ENCODE data around the gene C2CD3. TPM values are rescaled to one million over a fixed set of nuclear protein-coding genes. Genes with fewer than 3 reads are reported as not detected.
"Not testable (repeated sequence)": the region's sequence is repeated elsewhere in the genome, so short reads cannot be mapped to it uniquely, and the experiment has no call there.

The C2CD3 gene
- total RNA-seq, 2 experiments from 2014 or later, result 40.2 to 47.1 TPM

DNA sequence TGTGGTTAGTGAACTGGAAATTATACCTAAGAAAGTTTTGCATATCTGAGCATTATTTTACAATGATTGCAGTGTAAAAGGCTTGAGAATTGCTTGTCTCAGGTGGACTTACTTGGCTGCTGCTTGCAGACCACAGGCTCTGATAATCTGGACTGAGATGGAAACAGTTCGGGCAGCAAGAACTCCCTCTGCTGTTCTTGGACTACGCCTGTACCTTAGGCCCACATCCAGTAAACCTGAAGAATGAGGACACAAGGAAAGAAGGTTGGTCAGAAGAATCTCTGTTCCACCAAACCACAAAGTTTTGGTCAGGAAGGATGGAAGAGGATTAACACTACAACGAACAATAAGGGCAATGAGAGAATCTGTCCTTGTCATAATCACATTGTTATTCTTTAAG is 80.1 kb downstream of the C2CD3 start:
- Mint-ChIP-seq H3K27me3 (no peaks in the 10 kb centered on the region), H3K27ac (no peak overlapping the region), H3K36me3 (peaks cover 32% of the 10 kb centered on the region), H3K4me3 (no peak overlapping the region), H3K9me3 (ENCODE audit: low read depth) (no peaks in the 10 kb centered on the region), H3K4me1 (peaks cover 4% of the 10 kb centered on the region)
- CTCF ChIA-PET, result no interaction called here
- DNase-seq, result no peak
- ATAC-seq, result no peak

DNA sequence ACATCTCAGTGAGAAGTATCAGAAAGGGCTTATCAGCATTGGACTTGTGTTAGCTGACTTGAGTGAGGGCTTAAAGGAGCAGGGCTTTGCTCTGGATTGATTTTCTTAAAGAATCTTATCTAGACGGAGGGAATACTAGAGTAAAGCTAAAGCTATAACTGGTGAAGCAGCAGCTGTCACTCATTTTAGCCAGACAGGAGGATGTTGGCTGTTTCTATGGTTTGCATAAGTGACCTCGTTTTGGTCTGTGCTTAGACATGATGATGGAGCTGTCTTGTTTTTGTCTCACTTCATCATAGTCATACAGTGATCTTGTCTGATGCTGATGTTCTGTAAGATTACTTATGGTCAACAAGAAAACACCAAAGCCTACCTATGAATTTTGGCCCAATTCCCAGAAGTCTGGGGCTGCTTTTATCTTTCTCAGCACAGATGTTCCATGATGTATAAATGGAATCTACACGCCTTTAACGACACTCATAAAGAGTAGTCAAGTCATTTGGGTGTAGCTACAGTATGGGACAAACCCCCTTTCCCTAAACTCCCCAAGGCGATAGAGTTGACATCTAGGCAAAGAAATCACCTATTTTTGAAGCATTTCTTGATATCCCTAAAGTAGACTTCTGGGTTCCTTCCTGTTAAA is 84.4 kb downstream of the C2CD3 start:
- peaks cover 9% of the 10 kb centered on the region for H3K4me1 Mint-ChIP-seq
- ATAC-seq (no peak), DNase-seq (no peak)
- H3K27me3 Mint-ChIP-seq, result no peaks in the 10 kb centered on the region
- H3K9me3 Mint-ChIP-seq (ENCODE audit: low read depth), result no peaks in the 10 kb centered on the region
- H3K4me3 Mint-ChIP-seq, result no peak overlapping the region
- peaks cover 47% of the 10 kb centered on the region for H3K36me3 Mint-ChIP-seq
- H3K27ac Mint-ChIP-seq, result no peak overlapping the region
- CTCF ChIA-PET, result interaction anchor here (1.0 to 1.4 kb wide), 2 partner anchors 10 to 31 kb away, joined by 3 read pairs; no protein-coding TSS in a partner anchor

DNA sequence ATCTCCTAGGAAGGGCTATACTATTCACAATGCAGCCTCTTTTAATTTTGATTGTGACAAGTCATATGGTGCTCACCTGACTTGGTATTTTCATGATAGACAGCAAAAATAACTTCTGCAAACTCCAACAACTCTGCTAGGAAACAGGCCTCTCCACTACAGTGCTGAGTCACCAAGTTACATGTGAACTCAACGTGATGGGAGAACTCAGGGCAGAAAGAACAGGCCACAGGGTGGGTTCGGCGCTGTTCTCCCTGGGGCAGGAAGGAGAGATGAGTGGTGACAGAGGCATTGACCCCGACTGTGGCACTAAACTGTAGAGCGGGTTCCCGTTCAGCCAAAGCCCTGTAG is 85.3 kb downstream of the C2CD3 start:
- Mint-ChIP-seq H3K27me3 (no peaks in the 10 kb centered on the region), H3K9me3 (ENCODE audit: low read depth) (no peaks in the 10 kb centered on the region), H3K27ac (no peak overlapping the region), H3K4me3 (no peak overlapping the region), H3K4me1 (peaks cover 9% of the 10 kb centered on the region), H3K36me3 (peaks cover 50% of the 10 kb centered on the region)
- no peak for ATAC-seq
- DNase-seq, result no peak
- CTCF ChIA-PET, result interaction anchor here (1.0 to 1.4 kb wide), 2 partner anchors 9 to 30 kb away, joined by 3 read pairs; no protein-coding TSS in a partner anchor

DNA sequence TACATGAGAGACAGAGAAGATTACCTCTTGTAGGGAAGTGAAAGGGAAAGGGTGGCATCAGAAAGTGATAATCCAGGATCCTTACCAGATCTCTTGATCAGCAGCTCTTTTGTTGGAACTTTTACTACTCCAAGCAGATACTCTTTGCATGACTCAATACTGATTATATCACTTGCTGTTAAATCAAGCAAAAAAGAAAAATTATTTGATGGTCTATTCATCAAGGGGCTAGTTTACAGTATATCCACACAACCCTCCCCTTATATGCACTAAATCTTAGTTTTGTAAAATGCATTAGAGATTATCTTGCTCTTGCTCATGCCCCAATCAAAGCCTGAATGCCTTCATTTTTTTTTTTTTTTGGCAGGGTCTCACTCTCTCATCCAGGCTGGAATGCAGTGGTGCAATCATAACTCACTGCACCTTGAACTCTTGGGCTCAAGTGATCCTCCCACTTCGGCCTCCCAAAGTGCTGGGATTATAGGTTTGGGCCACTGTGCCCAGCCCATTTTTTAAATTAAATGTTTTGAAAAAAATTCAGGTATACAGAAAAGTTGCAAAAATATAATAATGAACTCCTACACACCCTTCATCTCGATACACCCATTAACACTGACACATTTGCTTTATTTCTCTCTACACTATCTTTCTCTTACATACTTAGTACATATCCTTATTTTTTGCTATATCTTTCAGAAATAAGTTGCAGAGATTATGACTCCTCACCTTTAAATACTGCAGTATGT is 85.8 kb downstream of the C2CD3 start:
- Mint-ChIP-seq H3K4me3 (no peak overlapping the region), H3K36me3 (peaks cover 50% of the 10 kb centered on the region), H3K4me1 (peaks cover 9% of the 10 kb centered on the region), H3K27me3 (no peaks in the 10 kb centered on the region), H3K27ac (no peak overlapping the region), H3K9me3 (ENCODE audit: low read depth) (no peaks in the 10 kb centered on the region)
- DNase-seq (no peak), ATAC-seq (no peak)
- CTCF ChIA-PET, result interaction anchor here (1.4 kb wide), 1 partner anchor 29 kb away, joined by 3 read pairs; no protein-coding TSS in a partner anchor

DNA sequence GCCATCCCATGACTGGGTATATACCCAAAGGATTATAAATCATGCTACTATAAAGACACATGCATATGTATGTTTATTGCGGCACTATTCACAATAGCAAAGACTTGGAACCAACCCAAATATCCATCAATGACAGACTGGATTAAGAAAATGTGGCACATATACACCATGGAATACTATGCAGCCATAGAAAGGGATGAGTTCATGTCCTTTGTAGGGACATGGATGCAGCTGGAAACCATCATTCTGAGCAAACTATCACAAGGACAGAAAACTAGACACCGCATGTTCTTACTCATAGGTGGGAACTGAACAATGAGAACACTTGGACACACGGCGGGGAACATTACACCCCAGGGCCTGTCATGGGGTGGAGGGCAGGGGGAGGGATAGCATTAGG is 86.9 kb downstream of the C2CD3 start:
- H3K36me3 Mint-ChIP-seq, result peaks cover 50% of the 10 kb centered on the region
- H3K27me3 Mint-ChIP-seq; H3K4me3 Mint-ChIP-seq; DNase-seq; H3K27ac Mint-ChIP-seq; ATAC-seq; H3K9me3 Mint-ChIP-seq (ENCODE audit: low read depth); H3K4me1 Mint-ChIP-seq; CTCF ChIA-PET: not testable (repeated sequence)

DNA sequence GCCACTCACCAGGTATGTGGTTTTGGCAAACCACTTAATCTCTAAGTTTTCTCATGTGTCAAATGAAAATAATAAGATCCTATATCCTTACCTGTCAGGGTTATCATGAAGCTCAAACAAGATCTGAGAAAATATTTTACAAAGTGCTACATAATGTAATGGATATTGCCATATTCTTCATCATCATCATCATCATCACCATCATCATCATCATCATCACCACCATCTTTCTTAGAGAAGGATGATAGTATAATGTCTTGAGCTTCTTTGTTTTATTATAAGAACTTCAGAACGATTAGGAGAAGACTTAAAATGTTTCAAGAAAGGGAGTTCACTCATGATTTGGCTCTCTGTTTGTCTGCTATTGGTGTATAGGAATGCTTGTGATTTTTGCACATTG is 89.4 kb downstream of the C2CD3 start:
- CTCF ChIA-PET, result interaction anchor here (1.2 kb wide), 1 partner anchor 67 kb away, joined by 3 read pairs; no protein-coding TSS in a partner anchor
- H3K27ac Mint-ChIP-seq, result no peak overlapping the region
- no peak overlapping the region for H3K4me3 Mint-ChIP-seq
- H3K27me3 Mint-ChIP-seq, result no peaks in the 10 kb centered on the region
- ATAC-seq (no peak), DNase-seq (no peak)
- H3K36me3 Mint-ChIP-seq, result peaks cover 56% of the 10 kb centered on the region
- peaks cover 9% of the 10 kb centered on the region for H3K4me1 Mint-ChIP-seq
- no peaks in the 10 kb centered on the region for H3K9me3 Mint-ChIP-seq (ENCODE audit: low read depth)

DNA sequence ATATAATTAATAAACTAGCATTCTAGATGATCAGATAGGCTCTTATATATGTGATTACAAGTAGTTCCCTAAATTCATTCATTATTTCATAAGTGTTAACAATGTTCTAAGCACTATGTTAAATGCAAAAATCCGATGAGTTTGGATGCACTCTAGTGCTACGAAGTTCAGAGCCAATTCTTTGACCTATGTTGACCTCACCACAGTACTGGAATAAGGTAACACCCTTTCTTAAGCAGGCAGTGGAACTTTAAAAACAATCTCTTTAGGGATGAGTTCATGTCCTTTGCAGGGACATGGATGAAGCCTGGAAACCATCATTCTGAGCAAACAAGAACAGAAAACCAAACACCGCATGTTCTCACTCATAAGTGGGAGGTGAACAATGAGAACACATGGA is 93.6 kb downstream of the C2CD3 start:
- no peak for DNase-seq
- CTCF ChIA-PET, result no interaction called here
- Mint-ChIP-seq H3K27me3 (no peaks in the 10 kb centered on the region), H3K4me1 (peaks cover 6% of the 10 kb centered on the region), H3K9me3 (ENCODE audit: low read depth) (no peaks in the 10 kb centered on the region), H3K4me3 (no peak overlapping the region), H3K36me3 (peaks cover 40% of the 10 kb centered on the region), H3K27ac (no peak overlapping the region)
- ATAC-seq, result no peak

DNA sequence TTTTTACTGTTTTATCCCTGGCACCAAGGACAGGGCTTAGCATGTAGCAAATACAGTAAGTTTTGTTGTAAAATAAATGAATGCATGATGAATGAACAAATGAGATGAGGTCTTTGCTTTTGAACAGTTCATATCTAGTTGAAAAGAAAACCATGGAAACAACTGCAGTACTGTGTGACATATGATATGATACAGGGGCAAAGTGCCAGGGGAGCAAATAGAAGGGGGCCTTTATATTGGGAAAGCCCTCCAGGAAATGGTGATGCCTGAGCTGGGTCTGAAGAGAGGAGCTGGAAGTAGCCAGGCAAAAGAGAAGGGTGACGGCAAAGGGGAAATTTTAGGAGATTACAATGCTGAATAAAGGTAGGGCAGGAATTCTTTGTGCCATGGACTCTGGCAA is 98.1 kb downstream of the C2CD3 start:
- Mint-ChIP-seq H3K9me3 (ENCODE audit: low read depth) (no peaks in the 10 kb centered on the region), H3K4me1 (peaks cover 8% of the 10 kb centered on the region), H3K36me3 (peaks cover 40% of the 10 kb centered on the region), H3K27me3 (no peaks in the 10 kb centered on the region), H3K4me3 (no peak overlapping the region), H3K27ac (no peak overlapping the region)
- no peak for ATAC-seq
- CTCF ChIA-PET, result no interaction called here
- DNase-seq, result no peak

DNA sequence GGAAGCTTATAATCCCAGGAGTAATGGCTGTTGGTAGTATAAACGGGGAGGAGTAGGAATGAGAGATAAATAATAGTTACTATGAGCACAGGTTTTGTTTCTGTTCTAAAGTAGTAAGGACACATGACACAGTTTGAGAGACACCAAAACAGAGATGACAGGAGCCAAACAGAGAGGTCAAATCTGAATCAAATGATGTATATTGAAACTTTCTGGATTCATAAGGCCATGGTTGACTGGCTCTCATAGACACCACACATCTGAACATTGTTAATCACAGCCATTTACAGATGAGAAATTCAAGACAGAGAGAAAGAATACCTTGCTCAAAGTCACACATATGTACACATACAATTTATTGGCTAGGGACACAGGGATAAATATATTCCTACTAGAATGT is 98.5 kb downstream of the C2CD3 start:
- H3K27ac Mint-ChIP-seq, result peak overlapping the region; percentile 28

DNA sequence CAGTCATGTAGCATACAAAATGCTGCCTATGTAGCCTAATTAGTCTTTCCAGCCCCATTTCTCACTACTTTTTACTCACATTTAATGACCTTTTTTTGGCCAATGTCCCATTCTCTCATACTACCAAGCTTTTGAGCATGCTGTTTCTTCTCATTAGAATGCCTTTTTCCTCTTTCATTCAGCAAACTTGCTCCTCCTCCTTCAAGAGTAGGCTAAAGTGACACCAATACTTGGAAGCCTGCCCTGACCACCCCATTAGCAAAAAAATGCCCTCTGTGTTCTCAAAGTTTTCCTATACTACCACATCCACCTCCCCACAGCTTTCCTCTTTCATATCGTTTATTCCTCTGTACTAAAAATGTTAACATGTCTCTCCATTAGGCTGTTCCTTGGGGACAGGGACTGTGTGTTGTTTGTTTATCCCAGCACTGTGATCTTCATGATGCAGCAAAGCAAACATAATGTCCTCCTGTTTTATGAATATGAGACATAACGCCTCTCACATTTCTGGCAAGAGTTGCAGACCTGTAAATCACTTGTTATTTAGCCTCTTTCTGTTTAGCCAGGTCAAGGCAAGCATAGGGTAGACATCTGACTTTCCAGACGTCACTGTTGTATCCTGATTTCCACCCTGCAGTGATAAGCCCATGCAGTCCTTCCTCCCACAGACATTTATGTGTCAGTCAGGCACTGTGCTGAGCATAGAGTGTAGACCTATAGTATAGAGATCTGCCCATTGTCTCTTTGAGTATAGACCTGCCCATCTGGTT is 99.9 kb downstream of the C2CD3 start:
- ATAC-seq, result no peak
- Mint-ChIP-seq H3K27me3 (no peaks in the 10 kb centered on the region), H3K9me3 (ENCODE audit: low read depth) (no peaks in the 10 kb centered on the region), H3K4me3 (no peak overlapping the region), H3K36me3 (peaks cover 33% of the 10 kb centered on the region), H3K4me1 (peaks cover 8% of the 10 kb centered on the region), H3K27ac (no peak overlapping the region)
- DNase-seq, result no peak
- CTCF ChIA-PET, result no interaction called here

More for the DNA sequence above, 98.5 kb downstream of the C2CD3 start:
- DNase-seq, result no peak
- H3K4me1 Mint-ChIP-seq, result peaks cover 8% of the 10 kb centered on the region
- CTCF ChIA-PET, result no interaction called here
- peaks cover 38% of the 10 kb centered on the region for H3K36me3 Mint-ChIP-seq
- no peak for ATAC-seq
- H3K27me3 Mint-ChIP-seq, result no peaks in the 10 kb centered on the region
- H3K4me3 Mint-ChIP-seq, result no peak overlapping the region
- H3K9me3 Mint-ChIP-seq (ENCODE audit: low read depth), result no peaks in the 10 kb centered on the region

DNA sequence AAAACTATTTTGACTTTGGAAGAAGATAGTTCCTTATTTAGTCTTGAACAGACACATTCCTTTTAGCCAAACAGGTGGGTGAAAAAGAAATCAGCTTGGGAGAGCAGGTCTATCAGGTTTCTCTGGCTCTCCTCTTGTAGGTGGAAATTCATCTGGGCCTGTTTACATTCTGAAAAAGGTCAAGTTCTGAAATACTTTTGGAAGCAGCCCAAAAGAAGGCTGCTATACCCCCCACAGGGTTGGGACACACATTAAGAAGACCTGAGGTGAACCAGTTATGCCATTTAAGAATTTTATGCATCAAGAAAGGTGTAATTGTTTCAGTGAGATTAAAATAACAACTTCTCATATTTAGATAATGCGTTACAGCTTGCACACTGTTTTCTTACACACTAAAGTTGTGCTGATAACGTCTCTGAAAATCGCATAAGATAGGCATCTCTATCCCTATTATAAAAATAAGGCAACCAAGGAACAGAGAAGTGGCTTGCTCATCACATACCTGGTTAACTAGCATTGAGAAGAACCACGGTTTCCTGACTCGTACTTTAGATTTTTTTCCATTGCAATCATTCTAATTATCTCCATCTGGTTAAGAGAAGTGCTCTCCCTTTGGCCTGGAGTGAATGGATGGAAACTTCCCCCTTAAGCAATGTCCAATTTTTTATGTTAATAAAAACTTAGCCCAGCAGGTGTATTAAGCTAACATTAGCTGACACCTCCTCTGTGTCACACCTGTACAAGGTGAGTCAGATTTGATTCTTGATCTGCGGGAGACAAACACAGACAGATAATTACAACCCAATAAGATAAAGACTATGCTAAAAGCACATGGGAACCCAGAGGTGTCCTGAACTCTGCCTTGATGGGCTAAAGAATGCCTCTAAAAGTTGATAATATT is 101.4 kb downstream of the C2CD3 start:
- Mint-ChIP-seq H3K36me3 (peaks cover 39% of the 10 kb centered on the region), H3K9me3 (ENCODE audit: low read depth) (no peaks in the 10 kb centered on the region), H3K4me3 (no peak overlapping the region), H3K4me1 (peaks cover 8% of the 10 kb centered on the region), H3K27ac (no peak overlapping the region), H3K27me3 (no peaks in the 10 kb centered on the region)
- ATAC-seq, result no peak
- DNase-seq, result no peak
- CTCF ChIA-PET, result no interaction called here

DNA sequence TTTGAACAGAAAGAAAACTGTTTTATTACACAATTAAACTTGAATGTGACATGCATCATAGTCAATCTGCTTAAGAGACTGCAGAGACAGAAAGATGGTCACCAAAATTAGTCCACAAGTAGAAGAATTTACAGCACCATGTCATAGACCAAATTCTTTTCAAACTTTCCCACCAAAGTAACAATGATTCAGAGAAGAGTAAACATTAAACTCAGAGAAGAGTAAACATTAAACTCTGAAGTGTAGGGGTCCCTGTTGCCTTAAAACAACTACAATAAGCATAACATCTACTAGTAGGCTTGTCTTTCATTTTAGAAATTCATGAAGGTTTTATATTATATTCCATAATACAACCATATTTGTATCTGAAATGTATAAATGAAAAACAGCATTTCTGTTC is 104.1 kb downstream of the C2CD3 start:
- H3K27ac Mint-ChIP-seq; H3K4me1 Mint-ChIP-seq; DNase-seq; ATAC-seq; H3K27me3 Mint-ChIP-seq; H3K9me3 Mint-ChIP-seq (ENCODE audit: low read depth); CTCF ChIA-PET; H3K4me3 Mint-ChIP-seq: not testable (repeated sequence)
- peaks cover 30% of the 10 kb centered on the region for H3K36me3 Mint-ChIP-seq

DNA sequence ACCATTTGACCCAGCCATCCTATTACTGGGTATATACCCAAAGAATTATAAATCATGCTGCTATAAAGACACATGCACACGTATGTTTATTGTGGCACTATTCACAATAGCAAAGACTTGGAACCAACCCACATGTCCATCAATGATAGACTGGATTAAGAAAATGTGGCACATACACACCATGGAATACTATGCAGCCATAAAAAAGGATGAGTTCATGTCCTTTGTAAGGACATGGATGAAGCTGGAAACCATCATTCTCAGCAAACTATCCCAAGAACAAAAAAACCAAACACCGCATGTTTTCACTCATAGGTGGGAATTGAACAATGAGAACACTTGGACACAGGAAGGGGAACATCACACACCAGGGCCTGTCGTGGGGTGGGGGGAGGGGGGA is 105.3 kb downstream of the C2CD3 start:
- H3K27ac Mint-ChIP-seq; H3K4me3 Mint-ChIP-seq; ATAC-seq; H3K9me3 Mint-ChIP-seq (ENCODE audit: low read depth); DNase-seq; H3K27me3 Mint-ChIP-seq; CTCF ChIA-PET; H3K4me1 Mint-ChIP-seq: not testable (repeated sequence)
- H3K36me3 Mint-ChIP-seq, result peaks cover 32% of the 10 kb centered on the region

All from activated CD8-positive, alpha-beta memory T cell treated with anti-CD3 and anti-CD28 coated beads, Interleukin-2, amount 10 ng/mL, durations not matched to agents 7 days and 5 days (primary cell).